HL-60 (cell line): ENCODE results near the gene GABBR2.
A peak's percentile ranks its signal among the peaks of the same experiment; 100 is the strongest.

ENCODE experiments used
- CTCF ChIP-seq: IDR thresholded peaks from one replicate; pipeline ENCODE4 v1.5.1; 2011; ENCODE audit warnings: low read length, control low read depth, inconsistent platforms; ENCODE audit not compliant: insufficient read depth
- GABPA ChIP-seq: IDR thresholded peaks from 2 replicates; pipeline ENCODE4 v1.6.1; 2012; ENCODE audit warnings: low read depth
- POLR2AphosphoS5 ChIP-seq: IDR thresholded peaks from 2 replicates; pipeline ENCODE4 v1.6.1; 2012; ENCODE audit warnings: low read depth
- TF ChIP-seq, protein P1 (sequence below): IDR thresholded peaks from 2 replicates; pipeline ENCODE4 v1.6.1; 2012; ENCODE audit warnings: low read depth; ENCODE audit not compliant: insufficient replicate concordance

DNA sequence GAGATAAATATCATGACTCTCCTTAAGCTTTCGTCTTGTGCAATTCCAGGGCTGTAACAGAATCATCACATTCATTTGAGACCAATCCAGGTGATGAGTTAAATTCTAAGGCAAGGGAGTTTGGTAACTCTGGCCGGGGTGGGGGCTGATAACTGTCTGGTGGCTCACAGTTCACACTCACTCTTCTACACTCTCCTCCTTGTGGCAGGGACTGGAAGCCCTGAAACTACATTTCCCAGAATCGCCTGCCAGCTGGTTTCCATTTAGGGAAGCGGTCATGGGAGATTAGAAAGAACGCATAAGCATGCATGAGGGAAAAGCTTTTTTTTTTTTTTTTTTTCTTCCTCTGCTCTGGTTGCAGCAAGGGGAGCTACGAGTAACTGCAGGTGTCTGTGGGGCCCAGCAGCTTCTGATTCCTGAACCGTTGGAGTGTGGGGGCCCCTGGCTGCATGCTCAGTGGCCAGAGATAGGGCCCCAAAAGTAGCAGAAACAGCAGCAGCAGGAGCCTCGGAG is 298.5 kb downstream of the GABBR2 start:
- TF ChIP-seq CTCF (no peak), GABPA (no peak), POLR2AphosphoS5 (peak; percentile 61)
- TF ChIP-seq, protein P1, sequence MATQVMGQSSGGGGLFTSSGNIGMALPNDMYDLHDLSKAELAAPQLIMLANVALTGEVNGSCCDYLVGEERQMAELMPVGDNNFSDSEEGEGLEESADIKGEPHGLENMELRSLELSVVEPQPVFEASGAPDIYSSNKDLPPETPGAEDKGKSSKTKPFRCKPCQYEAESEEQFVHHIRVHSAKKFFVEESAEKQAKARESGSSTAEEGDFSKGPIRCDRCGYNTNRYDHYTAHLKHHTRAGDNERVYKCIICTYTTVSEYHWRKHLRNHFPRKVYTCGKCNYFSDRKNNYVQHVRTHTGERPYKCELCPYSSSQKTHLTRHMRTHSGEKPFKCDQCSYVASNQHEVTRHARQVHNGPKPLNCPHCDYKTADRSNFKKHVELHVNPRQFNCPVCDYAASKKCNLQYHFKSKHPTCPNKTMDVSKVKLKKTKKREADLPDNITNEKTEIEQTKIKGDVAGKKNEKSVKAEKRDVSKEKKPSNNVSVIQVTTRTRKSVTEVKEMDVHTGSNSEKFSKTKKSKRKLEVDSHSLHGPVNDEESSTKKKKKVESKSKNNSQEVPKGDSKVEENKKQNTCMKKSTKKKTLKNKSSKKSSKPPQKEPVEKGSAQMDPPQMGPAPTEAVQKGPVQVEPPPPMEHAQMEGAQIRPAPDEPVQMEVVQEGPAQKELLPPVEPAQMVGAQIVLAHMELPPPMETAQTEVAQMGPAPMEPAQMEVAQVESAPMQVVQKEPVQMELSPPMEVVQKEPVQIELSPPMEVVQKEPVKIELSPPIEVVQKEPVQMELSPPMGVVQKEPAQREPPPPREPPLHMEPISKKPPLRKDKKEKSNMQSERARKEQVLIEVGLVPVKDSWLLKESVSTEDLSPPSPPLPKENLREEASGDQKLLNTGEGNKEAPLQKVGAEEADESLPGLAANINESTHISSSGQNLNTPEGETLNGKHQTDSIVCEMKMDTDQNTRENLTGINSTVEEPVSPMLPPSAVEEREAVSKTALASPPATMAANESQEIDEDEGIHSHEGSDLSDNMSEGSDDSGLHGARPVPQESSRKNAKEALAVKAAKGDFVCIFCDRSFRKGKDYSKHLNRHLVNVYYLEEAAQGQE, result no peak
